ENCODE results near the gene UGT1A7.

DNA sequence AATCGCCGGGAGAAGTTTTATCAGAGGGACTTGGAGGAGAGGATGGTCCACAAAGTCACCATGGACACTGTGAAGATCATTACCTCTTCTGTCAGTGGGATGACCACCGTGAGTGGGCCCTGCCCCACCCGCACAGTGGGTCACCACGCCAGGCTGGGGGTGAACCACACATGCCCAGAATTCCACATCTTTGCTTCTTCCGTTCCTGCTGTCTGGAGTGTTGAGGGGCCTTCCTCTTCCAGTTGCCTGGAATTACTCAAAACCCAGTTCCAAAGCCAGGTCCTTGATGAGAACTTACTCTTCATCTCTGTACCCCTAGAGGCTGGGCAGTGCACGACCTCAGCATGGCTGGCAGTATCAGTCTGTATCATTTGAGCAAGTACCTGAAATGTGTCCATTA is 118.5 kb downstream of the UGT1A7 start:
- TF ChIP-seq RAD21 (CRISPR knock-in tag; conservative IDR thresholded peaks at IDR 0.05 in 1 of 2, IDR thresholded peaks at IDR 0.05 in 1 of 2) (no peak), EZH2 (IDR thresholded peaks at IDR 0.05; ENCODE audit: borderline replicate concordance, low read depth, low read length) (no peak), NR1H2 (CRISPR knock-in tag; IDR thresholded peaks at IDR 0.05) (no peak), NFYB (IDR thresholded peaks at IDR 0.05; ENCODE audit: extremely low read depth, insufficient read length) (no peak), CTCF (IDR thresholded peaks at IDR 0.05 in 2 of 3, conservative IDR thresholded peaks at IDR 0.05 in 1 of 3; ENCODE audit: insufficient read depth in 2 of 3, low read depth in 1 of 3, low read length in 3 of 3) (no peak), GTF2F1 (IDR thresholded peaks at IDR 0.05; ENCODE audit: low read depth, low read length) (no peak), RCOR1 (IDR thresholded peaks at IDR 0.05; ENCODE audit: borderline replicate concordance in 1 of 2, low read depth in 2 of 2, low read length in 2 of 2) (no peak), ZNF589 (CRISPR knock-in tag; IDR thresholded peaks at IDR 0.05; ENCODE audit: low read depth) (no peak), POLR2AphosphoS2 (IDR thresholded peaks at IDR 0.05; ENCODE audit: low read length) (no peak), NELFE (IDR thresholded peaks at IDR 0.05; ENCODE audit: insufficient read depth, insufficient read length) (no peak)
- TF ChIP-seq, protein P1, sequence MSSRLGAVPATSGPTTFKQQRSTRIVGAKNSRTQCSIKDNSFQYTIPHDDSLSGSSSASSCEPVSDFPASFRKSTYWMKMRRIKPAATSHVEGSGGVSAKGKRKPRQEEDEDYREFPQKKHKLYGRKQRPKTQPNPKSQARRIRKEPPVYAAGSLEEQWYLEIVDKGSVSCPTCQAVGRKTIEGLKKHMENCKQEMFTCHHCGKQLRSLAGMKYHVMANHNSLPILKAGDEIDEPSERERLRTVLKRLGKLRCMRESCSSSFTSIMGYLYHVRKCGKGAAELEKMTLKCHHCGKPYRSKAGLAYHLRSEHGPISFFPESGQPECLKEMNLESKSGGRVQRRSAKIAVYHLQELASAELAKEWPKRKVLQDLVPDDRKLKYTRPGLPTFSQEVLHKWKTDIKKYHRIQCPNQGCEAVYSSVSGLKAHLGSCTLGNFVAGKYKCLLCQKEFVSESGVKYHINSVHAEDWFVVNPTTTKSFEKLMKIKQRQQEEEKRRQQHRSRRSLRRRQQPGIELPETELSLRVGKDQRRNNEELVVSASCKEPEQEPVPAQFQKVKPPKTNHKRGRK (tag; IDR thresholded peaks at IDR 0.05) = no peak
- TF ChIP-seq, protein P2, sequence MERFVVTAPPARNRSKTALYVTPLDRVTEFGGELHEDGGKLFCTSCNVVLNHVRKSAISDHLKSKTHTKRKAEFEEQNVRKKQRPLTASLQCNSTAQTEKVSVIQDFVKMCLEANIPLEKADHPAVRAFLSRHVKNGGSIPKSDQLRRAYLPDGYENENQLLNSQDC (CRISPR knock-in tag; IDR thresholded peaks at IDR 0.05) = no peak
- TF ChIP-seq, protein P3, sequence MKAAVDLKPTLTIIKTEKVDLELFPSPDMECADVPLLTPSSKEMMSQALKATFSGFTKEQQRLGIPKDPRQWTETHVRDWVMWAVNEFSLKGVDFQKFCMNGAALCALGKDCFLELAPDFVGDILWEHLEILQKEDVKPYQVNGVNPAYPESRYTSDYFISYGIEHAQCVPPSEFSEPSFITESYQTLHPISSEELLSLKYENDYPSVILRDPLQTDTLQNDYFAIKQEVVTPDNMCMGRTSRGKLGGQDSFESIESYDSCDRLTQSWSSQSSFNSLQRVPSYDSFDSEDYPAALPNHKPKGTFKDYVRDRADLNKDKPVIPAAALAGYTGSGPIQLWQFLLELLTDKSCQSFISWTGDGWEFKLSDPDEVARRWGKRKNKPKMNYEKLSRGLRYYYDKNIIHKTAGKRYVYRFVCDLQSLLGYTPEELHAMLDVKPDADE (conservative IDR thresholded peaks at IDR 0.05; ENCODE audit: control insufficient read depth, low read depth, low read length) = no peak
